ENCODE measurements around the gene PCNX2. TPM values are rescaled to one million over a fixed set of nuclear protein-coding genes. Genes with fewer than 3 reads are reported as not detected.
A peak's percentile ranks its signal among the peaks of the same experiment; 100 is the strongest.

The PCNX2 gene
- total and polyA plus RNA-seq, 2 of the 8 experiments (the other 6 are each of a cell fraction or from before 2014, with no cell fraction given): 46.1 to 57.6 TPM

DNA sequence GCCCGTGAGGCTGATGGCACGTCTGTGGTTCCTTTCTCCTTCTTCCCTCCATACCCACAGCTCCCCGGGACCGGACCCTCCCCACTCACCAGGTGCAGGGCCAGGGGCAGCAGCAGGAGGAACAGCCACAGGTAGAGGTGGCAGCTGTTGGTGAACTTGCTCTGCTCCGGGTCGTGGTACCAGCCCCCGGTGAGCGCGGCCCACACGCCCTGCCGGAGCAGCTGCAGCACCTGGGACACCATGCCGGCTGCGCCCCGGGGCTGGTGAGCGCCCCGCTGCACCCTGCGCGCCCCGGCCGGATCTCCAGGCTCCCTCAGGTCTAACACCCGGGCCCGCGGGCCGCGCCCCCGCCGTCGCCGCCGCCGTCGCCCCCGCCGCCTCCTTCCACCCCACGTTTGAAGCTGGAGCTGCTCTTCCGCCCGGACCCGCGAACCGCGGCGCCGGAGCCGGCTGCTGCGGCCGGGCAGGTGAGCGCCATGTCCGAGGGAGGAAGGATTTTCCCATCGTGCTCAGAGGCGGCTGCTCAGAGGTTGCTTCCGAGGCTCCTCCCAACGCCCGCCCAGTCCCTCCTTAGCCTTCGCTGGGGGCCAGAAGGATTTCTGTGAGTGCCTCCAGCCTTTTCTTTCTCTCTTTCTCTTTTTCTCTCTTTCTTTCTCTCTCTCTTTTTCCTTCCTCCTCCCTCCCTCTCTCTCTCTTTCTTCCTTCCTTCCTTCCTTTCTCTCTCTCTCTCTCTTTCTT is at the start of gene PCNX2 (continued):
- TF ChIP-seq JUN (IDR thresholded peaks at IDR 0.05; ENCODE audit: low read depth, low read length): no peak
- TF ChIP-seq EGR1 (IDR thresholded peaks at IDR 0.05; ENCODE audit: borderline replicate concordance, low read depth, low read length): no peak
- no peak for TF ChIP-seq BACH1 (IDR thresholded peaks at IDR 0.05; ENCODE audit: low read length)
- peak; percentile 77 for TF ChIP-seq TBP (IDR thresholded peaks at IDR 0.05; ENCODE audit: low read depth, low read length)
- TF ChIP-seq JUND (IDR thresholded peaks at IDR 0.05; ENCODE audit: low read length): no peak
- peak; percentile 64 for TF ChIP-seq TAF7 (optimal IDR thresholded peaks at IDR 0.05; ENCODE audit: borderline replicate concordance, low read depth, low read length)
- no peak for TF ChIP-seq CHD2 (IDR thresholded peaks at IDR 0.05; ENCODE audit: low read length)
- no peak for TF ChIP-seq FOSL1 (IDR thresholded peaks at IDR 0.05; ENCODE audit: insufficient read depth, low read depth, low read length)
- TF ChIP-seq, protein P1, sequence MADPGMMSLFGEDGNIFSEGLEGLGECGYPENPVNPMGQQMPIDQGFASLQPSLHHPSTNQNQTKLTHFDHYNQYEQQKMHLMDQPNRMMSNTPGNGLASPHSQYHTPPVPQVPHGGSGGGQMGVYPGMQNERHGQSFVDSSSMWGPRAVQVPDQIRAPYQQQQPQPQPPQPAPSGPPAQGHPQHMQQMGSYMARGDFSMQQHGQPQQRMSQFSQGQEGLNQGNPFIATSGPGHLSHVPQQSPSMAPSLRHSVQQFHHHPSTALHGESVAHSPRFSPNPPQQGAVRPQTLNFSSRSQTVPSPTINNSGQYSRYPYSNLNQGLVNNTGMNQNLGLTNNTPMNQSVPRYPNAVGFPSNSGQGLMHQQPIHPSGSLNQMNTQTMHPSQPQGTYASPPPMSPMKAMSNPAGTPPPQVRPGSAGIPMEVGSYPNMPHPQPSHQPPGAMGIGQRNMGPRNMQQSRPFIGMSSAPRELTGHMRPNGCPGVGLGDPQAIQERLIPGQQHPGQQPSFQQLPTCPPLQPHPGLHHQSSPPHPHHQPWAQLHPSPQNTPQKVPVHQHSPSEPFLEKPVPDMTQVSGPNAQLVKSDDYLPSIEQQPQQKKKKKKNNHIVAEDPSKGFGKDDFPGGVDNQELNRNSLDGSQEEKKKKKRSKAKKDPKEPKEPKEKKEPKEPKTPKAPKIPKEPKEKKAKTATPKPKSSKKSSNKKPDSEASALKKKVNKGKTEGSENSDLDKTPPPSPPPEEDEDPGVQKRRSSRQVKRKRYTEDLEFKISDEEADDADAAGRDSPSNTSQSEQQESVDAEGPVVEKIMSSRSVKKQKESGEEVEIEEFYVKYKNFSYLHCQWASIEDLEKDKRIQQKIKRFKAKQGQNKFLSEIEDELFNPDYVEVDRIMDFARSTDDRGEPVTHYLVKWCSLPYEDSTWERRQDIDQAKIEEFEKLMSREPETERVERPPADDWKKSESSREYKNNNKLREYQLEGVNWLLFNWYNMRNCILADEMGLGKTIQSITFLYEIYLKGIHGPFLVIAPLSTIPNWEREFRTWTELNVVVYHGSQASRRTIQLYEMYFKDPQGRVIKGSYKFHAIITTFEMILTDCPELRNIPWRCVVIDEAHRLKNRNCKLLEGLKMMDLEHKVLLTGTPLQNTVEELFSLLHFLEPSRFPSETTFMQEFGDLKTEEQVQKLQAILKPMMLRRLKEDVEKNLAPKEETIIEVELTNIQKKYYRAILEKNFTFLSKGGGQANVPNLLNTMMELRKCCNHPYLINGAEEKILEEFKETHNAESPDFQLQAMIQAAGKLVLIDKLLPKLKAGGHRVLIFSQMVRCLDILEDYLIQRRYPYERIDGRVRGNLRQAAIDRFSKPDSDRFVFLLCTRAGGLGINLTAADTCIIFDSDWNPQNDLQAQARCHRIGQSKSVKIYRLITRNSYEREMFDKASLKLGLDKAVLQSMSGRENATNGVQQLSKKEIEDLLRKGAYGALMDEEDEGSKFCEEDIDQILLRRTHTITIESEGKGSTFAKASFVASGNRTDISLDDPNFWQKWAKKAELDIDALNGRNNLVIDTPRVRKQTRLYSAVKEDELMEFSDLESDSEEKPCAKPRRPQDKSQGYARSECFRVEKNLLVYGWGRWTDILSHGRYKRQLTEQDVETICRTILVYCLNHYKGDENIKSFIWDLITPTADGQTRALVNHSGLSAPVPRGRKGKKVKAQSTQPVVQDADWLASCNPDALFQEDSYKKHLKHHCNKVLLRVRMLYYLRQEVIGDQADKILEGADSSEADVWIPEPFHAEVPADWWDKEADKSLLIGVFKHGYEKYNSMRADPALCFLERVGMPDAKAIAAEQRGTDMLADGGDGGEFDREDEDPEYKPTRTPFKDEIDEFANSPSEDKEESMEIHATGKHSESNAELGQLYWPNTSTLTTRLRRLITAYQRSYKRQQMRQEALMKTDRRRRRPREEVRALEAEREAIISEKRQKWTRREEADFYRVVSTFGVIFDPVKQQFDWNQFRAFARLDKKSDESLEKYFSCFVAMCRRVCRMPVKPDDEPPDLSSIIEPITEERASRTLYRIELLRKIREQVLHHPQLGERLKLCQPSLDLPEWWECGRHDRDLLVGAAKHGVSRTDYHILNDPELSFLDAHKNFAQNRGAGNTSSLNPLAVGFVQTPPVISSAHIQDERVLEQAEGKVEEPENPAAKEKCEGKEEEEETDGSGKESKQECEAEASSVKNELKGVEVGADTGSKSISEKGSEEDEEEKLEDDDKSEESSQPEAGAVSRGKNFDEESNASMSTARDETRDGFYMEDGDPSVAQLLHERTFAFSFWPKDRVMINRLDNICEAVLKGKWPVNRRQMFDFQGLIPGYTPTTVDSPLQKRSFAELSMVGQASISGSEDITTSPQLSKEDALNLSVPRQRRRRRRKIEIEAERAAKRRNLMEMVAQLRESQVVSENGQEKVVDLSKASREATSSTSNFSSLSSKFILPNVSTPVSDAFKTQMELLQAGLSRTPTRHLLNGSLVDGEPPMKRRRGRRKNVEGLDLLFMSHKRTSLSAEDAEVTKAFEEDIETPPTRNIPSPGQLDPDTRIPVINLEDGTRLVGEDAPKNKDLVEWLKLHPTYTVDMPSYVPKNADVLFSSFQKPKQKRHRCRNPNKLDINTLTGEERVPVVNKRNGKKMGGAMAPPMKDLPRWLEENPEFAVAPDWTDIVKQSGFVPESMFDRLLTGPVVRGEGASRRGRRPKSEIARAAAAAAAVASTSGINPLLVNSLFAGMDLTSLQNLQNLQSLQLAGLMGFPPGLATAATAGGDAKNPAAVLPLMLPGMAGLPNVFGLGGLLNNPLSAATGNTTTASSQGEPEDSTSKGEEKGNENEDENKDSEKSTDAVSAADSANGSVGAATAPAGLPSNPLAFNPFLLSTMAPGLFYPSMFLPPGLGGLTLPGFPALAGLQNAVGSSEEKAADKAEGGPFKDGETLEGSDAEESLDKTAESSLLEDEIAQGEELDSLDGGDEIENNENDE (IDR thresholded peaks at IDR 0.05; ENCODE audit: insufficient replicate concordance, low read length): no peak
- TF ChIP-seq SIN3A (conservative IDR thresholded peaks at IDR 0.05 in 1 of 2, IDR thresholded peaks at IDR 0.05 in 1 of 2; ENCODE audit: low read depth in 1 of 2, low read length in 2 of 2): 0 out of 4 replicates have a peak, but pooled peaks of 1 of the 2 experiments have one; percentile 18
- TF ChIP-seq SRF (IDR thresholded peaks at IDR 0.05; ENCODE audit: low read depth, low read length): no peak
